GM12873 (cell line): ENCODE measurements around the gene CDCP1.

ENCODE experiments used
- TF ChIP-seq, protein P1 (sequence below): IDR thresholded peaks from 2 replicates; pipeline ENCODE4 v1.5.1; 2012; ENCODE audit warnings: low read depth, mild to moderate bottlenecking, moderate library complexity, low read length, control low read depth; ENCODE audit not compliant: insufficient read depth; ENCODE audit errors: missing control alignments

Gene CDCP1

DNA sequence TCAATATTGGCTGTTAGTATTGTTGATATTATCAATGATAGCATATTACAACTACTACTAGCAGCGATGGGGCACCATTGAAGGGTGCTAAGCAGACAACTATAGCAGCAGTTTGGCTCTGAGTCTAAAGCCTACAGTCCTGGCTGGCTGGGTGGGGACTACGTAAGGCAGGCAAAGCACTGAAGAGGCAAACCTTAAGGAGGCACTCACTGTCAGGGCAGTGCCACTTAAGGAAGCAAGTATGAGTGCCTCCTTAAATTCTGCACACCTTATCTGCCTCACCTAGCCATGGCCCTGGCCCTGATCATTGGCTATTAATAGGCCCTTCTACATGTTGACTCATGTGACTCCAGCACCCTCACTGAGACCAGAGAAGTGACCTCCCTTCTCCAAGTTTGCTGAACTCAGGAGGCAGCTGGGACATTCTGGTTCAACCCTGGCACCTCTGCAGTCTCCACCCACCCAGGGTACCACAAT, 20.6 kb downstream of the CDCP1 start:
- TF ChIP-seq, protein P1, sequence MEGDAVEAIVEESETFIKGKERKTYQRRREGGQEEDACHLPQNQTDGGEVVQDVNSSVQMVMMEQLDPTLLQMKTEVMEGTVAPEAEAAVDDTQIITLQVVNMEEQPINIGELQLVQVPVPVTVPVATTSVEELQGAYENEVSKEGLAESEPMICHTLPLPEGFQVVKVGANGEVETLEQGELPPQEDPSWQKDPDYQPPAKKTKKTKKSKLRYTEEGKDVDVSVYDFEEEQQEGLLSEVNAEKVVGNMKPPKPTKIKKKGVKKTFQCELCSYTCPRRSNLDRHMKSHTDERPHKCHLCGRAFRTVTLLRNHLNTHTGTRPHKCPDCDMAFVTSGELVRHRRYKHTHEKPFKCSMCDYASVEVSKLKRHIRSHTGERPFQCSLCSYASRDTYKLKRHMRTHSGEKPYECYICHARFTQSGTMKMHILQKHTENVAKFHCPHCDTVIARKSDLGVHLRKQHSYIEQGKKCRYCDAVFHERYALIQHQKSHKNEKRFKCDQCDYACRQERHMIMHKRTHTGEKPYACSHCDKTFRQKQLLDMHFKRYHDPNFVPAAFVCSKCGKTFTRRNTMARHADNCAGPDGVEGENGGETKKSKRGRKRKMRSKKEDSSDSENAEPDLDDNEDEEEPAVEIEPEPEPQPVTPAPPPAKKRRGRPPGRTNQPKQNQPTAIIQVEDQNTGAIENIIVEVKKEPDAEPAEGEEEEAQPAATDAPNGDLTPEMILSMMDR = no peak

GRCh38 chr3:45124956-45125355, 21.2 kb downstream of the CDCP1 start:
- TF ChIP-seq, protein P1 = no peak

DNA sequence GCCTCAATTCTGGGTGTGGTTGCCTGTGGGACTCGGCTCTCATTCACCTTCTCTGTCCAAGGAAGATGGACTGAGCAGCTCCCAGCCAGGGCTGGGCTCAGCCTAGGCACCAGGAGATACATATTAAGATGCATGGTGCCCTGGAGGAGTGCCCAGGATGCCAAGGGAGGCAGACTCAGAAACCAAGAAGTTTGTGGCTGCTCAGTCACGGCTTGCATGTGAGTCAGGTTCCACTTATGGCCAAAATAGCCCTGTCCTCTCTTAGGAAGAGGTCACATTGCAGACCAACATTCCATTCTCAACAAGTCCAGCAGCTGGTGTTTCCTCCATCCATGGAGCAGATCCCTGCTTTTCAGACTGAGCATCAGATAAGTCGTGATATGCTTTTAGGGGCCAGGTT, 21.8 kb downstream of the CDCP1 start:
- TF ChIP-seq, protein P1 = no peak

DNA sequence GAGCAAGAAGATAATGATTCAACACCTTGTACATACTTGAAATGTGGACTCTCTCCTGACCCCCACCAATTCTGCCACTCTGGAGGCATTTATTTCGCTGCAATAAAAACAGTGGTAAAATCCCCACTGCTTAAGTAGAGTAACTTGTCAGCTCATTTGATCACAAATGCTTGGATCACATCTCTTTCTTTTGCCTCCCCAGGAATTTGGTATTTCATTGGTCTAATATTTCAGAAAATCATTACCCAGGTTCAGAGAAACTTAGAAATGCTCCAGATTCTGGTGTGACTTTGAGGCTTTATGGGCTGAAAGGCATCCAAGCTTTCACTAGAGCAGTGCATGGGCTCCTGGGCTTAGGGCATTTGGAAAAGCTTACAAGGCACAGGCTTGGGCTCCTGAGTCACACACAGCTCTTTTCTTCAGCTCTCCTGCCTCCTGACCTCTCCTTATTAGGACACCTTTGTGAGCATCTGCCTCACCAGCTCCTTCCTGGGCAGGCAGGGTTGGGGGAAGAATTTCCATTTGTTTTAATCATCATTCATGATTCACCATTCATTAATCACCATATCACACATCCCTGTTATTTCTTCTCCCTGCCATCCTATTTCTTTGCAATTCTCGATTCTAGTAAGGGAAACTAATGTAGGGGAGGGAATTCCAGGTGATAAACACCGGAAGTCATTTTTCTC, 22.5 kb downstream of the CDCP1 start:
- TF ChIP-seq, protein P1 = no peak

DNA sequence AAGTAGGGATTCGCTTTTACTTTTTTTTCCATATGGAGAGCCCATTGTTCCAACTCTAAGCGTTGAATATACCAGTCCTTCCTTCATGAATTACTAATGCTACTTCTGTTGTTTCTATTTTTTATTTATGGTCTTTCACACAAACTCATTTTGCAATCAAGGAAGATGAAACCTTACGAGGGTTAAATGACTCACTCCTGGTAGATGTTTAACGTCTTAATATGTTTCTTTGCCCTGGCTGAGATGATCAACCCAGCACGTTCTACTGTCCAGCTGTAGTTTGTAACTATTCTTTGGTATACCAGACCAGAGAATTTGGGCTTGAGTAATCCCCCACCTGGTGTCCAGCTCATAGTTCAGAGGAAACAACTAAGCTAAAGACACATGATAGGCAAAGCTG, 23.1 kb downstream of the CDCP1 start:
- TF ChIP-seq, protein P1 = no peak

GRCh38 chr3:45120359-45121158, 25.6 kb downstream of the CDCP1 start:
- TF ChIP-seq, protein P1 = no peak

DNA sequence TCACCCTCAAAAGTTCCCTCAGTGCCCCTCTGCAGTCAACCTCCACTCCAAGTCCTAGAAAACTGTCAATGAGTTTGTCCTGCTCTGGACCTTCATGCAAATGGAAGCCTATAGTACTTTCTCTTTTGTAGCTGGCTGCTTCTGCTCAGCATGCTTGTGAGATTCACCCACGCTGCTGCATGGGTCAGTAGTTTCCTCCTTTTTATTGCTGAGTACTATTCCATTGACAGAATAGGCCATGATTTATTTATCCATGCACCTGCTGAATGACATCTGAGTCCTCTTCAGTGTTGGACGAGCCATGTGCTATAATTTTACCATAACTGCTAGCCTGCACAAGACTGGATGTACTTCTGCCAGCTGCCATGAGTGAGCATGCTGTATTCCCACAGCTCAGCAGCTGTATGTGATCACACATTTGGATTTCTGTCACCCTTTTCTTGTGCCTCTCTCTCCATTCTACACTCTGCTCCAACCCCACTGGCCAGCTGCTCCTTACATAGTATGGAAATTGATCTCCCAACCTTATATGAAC, 26.3 kb downstream of the CDCP1 start:
- TF ChIP-seq, protein P1 = no peak
